Mucosa of descending colon (tissue), 3 donors: Measurements from ENCODE around the gene ATP2A3. TPM values are rescaled to one million over a fixed set of nuclear protein-coding genes. Genes with fewer than 3 reads are reported as not detected.

ENCODE experiments used
- ATAC-seq: fragments of 200-7000 bp; cut with Tn5 transposase; one replicate; pipeline ENCODE4 v1.9.1; 2020; ENCODE audit warnings: mild to moderate bottlenecking, moderate library complexity
- DNase-seq, 3 donors: peaks; one replicate each; pipeline ENCODE4 v3.0.0-alpha.2; 2020
- H3K36me3 ChIP-seq: fragments of 200-600 bp; one replicate; pipeline ENCODE4 v1.8.0; 2021; ENCODE audit warnings: low read depth, mild to moderate bottlenecking
- H3K4me1 ChIP-seq: fragments of 200-600 bp; one replicate; pipeline ENCODE4 v1.8.0; 2021; ENCODE audit warnings: low read depth, mild to moderate bottlenecking
- H3K4me3 ChIP-seq: fragments of 200-600 bp; one replicate; pipeline ENCODE4 v1.8.0; 2021; ENCODE audit warnings: mild to moderate bottlenecking
- H3K9me3 ChIP-seq: fragments of 200-600 bp; one replicate; pipeline ENCODE4 v1.8.0; 2021; ENCODE audit warnings: mild to moderate bottlenecking
- intact Hi-C, 2 donors: fragments of 100-400 bp; cut with DNase I in 1 of 2; cut with micrococcal nuclease in 1 of 2; formaldehyde crosslinking; loops; one replicate each; pipeline versions ENCODE4 v1.11.0 to v1.11.1; 2022; cut with DNase I, micrococcal nuclease
- total RNA-seq, 3 donors: library from RNA; stranded (reverse); fragmentation: NEBNext Ultra II Directional in 2 of 3; extraction: Animal tissue kit (Norgen Biotek cat#: 25700) in 2 of 3; gene quantifications; one replicate each; pipeline versions ENCODE4 v1.2.1 to v1.2.4, GENCODE V29; 2021 to 2023
- TF ChIP-seq, protein P1 (sequence below): fragments of 200-600 bp; IDR thresholded peaks from one replicate; pipeline ENCODE4 v1.8.0; 2022; ENCODE audit warnings: antibody characterized with exemption, mild to moderate bottlenecking
- donor health status: DM: no; HTN: no; CAD: no; lungs with moderate emphysema.
- donor health status: DM: no; HTN: no; CAD: no.
- donor health status: DM: no; HTN: yes; CAD: no.

The ATP2A3 gene
- total RNA-seq, 3 donors from 2014 or later, result 72.8 to 253 (median 247) TPM

DNA sequence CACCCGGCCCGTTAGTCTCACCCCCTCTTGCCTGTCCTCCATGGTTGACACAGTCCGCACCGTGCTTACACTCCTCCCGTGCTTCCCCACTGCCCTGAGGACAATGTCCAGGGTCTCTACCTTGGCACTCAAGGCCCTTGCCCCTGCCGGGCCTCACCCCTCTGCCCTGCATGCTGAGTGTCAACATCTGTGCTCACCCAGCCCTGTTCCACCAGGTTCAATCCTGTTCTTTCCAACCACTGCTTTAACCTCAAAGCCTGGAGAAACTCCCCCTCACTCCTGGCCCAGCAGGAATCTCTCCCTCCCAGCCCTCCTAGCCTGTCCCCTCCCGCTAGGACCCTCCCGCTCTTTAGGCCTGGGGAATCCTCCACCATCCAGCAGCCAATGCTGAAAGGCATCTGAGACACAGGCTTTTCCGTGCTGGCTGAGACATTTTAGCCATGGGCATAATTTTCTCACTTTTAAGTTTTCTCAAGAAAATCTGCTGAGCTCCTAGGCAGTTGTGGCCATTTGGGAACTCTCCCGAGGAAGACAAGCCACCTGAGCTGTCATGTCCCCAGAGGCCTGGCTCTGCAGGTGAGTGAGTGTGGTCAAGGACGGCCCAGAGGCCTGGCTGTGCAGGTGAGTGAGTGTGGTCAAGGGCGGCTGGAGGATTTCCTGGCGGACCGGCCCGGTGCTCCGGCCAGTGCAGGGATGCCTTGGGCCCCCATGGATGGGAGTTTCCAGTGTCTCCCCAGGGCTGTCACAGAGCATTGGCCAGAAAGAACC, 37.2 kb downstream of the ATP2A3 start:
- intact Hi-C loops, result no loop called here
- Histone ChIP-seq H3K36me3 (no peaks in the 10 kb centered on the region), H3K9me3 (no peaks in the 10 kb centered on the region), H3K4me3 (no peak overlapping the region), H3K4me1 (no peaks in the 10 kb centered on the region)
- TF ChIP-seq, protein P1, sequence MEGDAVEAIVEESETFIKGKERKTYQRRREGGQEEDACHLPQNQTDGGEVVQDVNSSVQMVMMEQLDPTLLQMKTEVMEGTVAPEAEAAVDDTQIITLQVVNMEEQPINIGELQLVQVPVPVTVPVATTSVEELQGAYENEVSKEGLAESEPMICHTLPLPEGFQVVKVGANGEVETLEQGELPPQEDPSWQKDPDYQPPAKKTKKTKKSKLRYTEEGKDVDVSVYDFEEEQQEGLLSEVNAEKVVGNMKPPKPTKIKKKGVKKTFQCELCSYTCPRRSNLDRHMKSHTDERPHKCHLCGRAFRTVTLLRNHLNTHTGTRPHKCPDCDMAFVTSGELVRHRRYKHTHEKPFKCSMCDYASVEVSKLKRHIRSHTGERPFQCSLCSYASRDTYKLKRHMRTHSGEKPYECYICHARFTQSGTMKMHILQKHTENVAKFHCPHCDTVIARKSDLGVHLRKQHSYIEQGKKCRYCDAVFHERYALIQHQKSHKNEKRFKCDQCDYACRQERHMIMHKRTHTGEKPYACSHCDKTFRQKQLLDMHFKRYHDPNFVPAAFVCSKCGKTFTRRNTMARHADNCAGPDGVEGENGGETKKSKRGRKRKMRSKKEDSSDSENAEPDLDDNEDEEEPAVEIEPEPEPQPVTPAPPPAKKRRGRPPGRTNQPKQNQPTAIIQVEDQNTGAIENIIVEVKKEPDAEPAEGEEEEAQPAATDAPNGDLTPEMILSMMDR, result no peak
- ATAC-seq (no peak), DNase-seq (no peak)

DNA sequence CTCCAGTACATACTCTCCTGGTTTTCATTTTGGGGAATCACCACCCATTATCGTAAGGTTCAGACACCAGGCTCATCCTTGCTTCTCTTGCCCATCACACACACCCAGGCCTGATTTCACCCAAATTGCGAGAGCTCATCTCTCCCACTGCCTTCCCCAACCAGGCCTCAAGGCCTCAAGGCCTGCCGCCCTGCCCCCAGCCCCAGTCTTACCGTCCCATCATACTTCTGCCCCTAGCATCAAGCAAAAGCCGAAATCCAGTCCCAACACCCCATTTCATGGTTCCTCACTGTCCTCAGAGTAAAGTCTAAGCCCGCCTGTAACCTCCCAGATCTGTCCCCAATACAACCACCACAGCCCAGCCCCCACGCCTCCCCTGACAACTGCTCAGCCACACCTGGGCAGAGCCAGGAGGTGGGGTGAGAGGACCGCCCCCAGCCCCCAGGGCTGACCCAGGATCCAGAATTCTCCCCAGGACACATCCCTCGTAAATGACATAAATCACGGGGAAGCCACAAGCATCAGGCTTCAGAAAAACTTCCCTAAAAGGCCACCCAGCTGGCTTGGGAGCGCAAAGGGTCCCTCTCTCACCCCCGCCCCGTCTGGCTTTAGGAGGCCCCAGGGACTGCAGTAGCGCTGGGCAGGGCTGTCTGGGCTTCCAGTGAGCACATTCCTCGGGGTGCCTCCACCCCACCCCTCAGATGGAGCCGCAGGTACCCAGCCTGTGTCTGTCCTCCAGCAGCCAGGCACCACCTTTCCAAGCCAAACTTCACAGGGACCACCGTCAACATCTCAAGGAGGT, 38.4 kb downstream of the ATP2A3 start:
- intact Hi-C loops, result no loop called here
- Histone ChIP-seq H3K9me3 (no peaks in the 10 kb centered on the region), H3K4me3 (no peak overlapping the region), H3K36me3 (no peaks in the 10 kb centered on the region), H3K4me1 (no peaks in the 10 kb centered on the region)
- ATAC-seq (no peak), DNase-seq (no peak)
- TF ChIP-seq, protein P1, result no peak

DNA sequence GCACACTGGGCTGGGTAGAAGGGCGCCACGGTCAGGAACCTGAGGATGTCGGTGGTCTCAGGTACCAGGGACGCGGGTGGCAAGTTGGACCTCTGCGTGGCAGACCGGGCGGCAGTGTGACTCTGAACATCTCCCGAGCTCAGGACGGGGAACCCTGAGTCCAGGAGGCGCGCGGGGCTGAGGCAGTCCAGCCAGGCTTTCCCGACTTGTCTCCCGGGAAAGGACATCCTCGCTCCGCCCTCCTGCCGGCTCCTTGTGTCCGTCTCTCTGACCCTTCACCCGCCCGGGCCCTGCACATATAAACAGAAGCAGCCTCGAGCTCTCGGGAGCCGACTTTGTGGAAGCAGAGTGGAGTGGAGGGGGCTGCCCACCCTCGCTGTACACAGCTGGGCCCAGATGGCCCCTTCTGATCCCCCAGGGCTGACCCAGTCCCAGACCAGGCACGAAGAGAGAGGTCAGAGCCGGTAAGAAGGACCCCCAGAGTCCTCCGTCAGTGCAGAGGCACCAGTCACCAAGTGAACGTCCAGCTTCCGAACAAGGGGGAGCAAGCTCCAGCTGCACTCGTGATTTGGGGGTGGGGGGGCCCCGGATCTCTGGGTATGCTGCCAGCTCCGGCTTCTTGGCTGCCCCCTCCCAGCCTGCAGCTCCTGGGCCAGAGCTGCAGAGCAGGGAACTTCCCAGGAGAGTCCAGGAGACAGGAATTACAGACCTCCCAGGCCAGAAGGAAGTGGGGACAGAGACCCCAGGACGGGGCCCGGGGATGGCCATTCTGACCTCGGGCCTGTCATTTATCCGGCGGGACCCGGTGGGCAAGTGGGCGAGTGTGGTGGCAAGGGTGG, 39.5 kb downstream of the ATP2A3 start:
- Histone ChIP-seq H3K9me3 (no peaks in the 10 kb centered on the region), H3K4me3 (no peak overlapping the region), H3K36me3 (no peaks in the 10 kb centered on the region), H3K4me1 (no peaks in the 10 kb centered on the region)
- intact Hi-C loops, result no loop called here
- ATAC-seq (peak; percentile 9), DNase-seq (peak in 1 of 3 donors; percentile 52)
- TF ChIP-seq, protein P1, result no peak

DNA sequence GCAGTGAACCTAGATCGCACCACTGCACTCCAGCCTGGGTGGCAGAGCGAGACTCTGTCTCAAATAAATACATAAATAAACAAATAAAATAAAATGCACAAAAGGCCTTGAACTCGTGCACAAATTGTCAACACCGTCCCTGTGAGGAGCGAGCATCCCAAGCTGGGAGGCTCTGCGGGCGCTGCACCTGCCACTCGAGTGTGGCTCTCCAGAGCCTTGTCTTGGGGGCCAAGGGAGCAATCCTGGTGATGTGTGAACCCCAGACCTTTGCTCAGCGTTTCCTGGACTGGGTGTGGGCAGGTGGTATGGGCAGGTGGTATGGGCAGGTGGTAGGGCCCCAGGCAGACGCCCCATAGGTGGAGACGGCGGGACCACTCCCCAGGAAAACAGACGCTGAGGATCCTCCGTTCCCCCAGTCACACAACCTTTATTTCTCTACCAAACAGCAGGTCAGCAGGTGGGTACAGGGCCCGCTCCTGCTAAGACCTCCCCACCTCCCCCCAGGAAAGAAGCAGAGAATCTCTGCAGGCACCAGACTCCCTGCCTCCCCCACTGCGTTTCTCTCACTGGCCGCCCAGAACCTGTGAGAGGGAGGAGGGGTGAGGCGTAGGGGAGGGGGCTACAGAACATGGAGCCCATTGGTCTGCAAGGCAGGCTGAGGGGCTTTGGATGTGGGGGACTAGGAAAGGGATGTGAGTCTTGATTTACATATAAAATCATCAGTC, 40.6 kb downstream of the ATP2A3 start:
- DNase-seq, result no peak
- Histone ChIP-seq H3K36me3 (no peaks in the 10 kb centered on the region), H3K9me3 (no peaks in the 10 kb centered on the region), H3K4me1 (peaks cover 6% of the 10 kb centered on the region), H3K4me3 (no peak overlapping the region)
- intact Hi-C loops, result no loop called here
- ATAC-seq, result no peak
- TF ChIP-seq, protein P1, result no peak

DNA sequence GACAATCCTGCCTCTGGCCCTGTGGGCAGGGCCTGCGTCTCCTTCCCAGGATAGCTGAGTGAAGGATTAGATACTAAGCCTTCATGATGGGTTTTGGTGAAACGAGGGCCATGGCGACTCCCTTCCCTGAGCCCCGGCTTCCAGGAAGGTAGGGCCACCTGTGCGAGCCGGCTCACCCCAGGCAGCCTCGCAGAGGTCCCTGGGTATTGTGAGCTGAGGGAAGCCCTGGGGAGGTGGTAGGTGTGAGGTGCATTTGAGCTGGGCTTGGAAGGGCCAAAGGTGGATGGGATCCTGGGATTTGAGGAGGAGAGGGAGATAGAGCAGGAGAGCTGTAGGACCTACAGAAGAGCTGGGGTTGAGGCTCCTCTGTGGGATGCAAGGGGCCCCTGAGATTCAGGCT, 41.5 kb downstream of the ATP2A3 start:
- DNase-seq, result no peak
- intact Hi-C loops, result no loop called here
- peak; percentile 3 for ATAC-seq
- TF ChIP-seq, protein P1, result no peak
- Histone ChIP-seq H3K36me3 (no peaks in the 10 kb centered on the region), H3K4me1 (peaks cover 7% of the 10 kb centered on the region), H3K4me3 (no peak overlapping the region), H3K9me3 (no peaks in the 10 kb centered on the region)
